Stimulated activated CD4-positive, alpha-beta T cell treated with anti-CD3 and anti-CD28 coated beads, Interleukin-15, amount 100 ng/mL, for 1 hour (primary cell): ENCODE measurements around the gene CDC42BPB.

Source experiments
- DNase-seq, 2 donors: peaks; one replicate each; pipeline ENCODE4 v3.0.0-alpha.2; 2020; ENCODE audit warnings: low read depth in 1 of 2, low spot score in 1 of 2

The CDC42BPB gene

GRCh38 chr14:102915292-102916110 is 141.8 kb downstream of the CDC42BPB start:
- DNase-seq, result no peak

- no peak for DNase-seq
Measured at GRCh38 chr14:102914474-102915291, 142.7 kb downstream of the CDC42BPB start.

GRCh38 chr14:102913341-102914211 is 143.8 kb downstream of the CDC42BPB start:
- no peak for DNase-seq

GRCh38 chr14:102911991-102912761 is 145.2 kb downstream of the CDC42BPB start:
- no peak for DNase-seq

- DNase-seq, result no peak
Measured at GRCh38 chr14:102911541-102911951, 145.8 kb downstream of the CDC42BPB start.

- no peak for DNase-seq
Measured at GRCh38 chr14:102910442-102910841, 146.9 kb downstream of the CDC42BPB start.

- DNase-seq, result no peak
Measured at GRCh38 chr14:102909911-102910310, 147.4 kb downstream of the CDC42BPB start.

- no peak for DNase-seq
Measured at GRCh38 chr14:102909462-102909861, 147.9 kb downstream of the CDC42BPB start.

GRCh38 chr14:102908766-102909455 is 148.4 kb downstream of the CDC42BPB start:
- no peak for DNase-seq

- DNase-seq, result no peak
Measured at GRCh38 chr14:102907980-102908730, 149.2 kb downstream of the CDC42BPB start.

GRCh38 chr14:102907303-102907844 is 150.0 kb downstream of the CDC42BPB start:
- DNase-seq, result no peak

- no peak for DNase-seq
Measured at GRCh38 chr14:102906616-102907302, 150.6 kb downstream of the CDC42BPB start.

- DNase-seq, result no peak
Measured at GRCh38 chr14:102905116-102906108, 151.9 kb downstream of the CDC42BPB start.

GRCh38 chr14:102903889-102904512 is 153.3 kb downstream of the CDC42BPB start:
- DNase-seq, result no peak

- DNase-seq, result no peak
Measured at GRCh38 chr14:102903248-102903888, 154.0 kb downstream of the CDC42BPB start.
